SIG-M5 treated with dmso at 0.1 percent for 504 hours (cell line): ENCODE measurements around the gene PPP1R2.
"Not testable (repeated sequence)": the region's sequence is repeated elsewhere in the genome, so short reads cannot be mapped to it uniquely, and the experiment has no call there.

ENCODE experiments used
- DNase-seq: peaks from one replicate; lab custom pipeline; 2025; ENCODE audit not compliant: unreplicated experiment; lab: John Stamatoyannopoulos, UW

The PPP1R2 gene

GRCh38 chr3:195540027-195540426, 3.1 kb downstream of the PPP1R2 start:
- no peak for DNase-seq

- no peak for DNase-seq
Measured at GRCh38 chr3:195539479-195539878, 3.6 kb downstream of the PPP1R2 start.

GRCh38 chr3:195537995-195538394, 5.1 kb downstream of the PPP1R2 start:
- no peak for DNase-seq

GRCh38 chr3:195535293-195535692, 7.8 kb downstream of the PPP1R2 start:
- DNase-seq: no peak

GRCh38 chr3:195532834-195533233, 10.3 kb downstream of the PPP1R2 start:
- DNase-seq: no peak

- no peak for DNase-seq
Measured at GRCh38 chr3:195532345-195532744, 10.8 kb downstream of the PPP1R2 start.

GRCh38 chr3:195531683-195532082, 11.4 kb downstream of the PPP1R2 start:
- DNase-seq: no peak

- no peak for DNase-seq
Measured at GRCh38 chr3:195526492-195526891, 16.6 kb downstream of the PPP1R2 start.

- DNase-seq: no peak
Measured at GRCh38 chr3:195524171-195524896, 18.8 kb downstream of the PPP1R2 start.

- peak; percentile 38 for DNase-seq
Measured at GRCh38 chr3:195522254-195523023, 20.7 kb downstream of the PPP1R2 start.

- DNase-seq: no peak
Measured at GRCh38 chr3:195517030-195517429, 26.1 kb downstream of the PPP1R2 start.

- not testable (repeated sequence) for DNase-seq
Measured at GRCh38 chr3:195514610-195515235, 28.4 kb downstream of the PPP1R2 start.

GRCh38 chr3:195512798-195513345, 30.3 kb downstream of the PPP1R2 start:
- DNase-seq: no peak

- no peak for DNase-seq
Measured at GRCh38 chr3:195511136-195511535, 32.0 kb downstream of the PPP1R2 start.

GRCh38 chr3:195508185-195508584, 34.9 kb downstream of the PPP1R2 start:
- DNase-seq: peak; percentile 31

GRCh38 chr3:195475614-195476013, 67.5 kb downstream of the PPP1R2 start:
- no peak for DNase-seq

- DNase-seq: not testable (repeated sequence)
Measured at GRCh38 chr3:195475116-195475515, 68.0 kb downstream of the PPP1R2 start.

- no peak for DNase-seq
Measured at GRCh38 chr3:195468841-195469240, 74.3 kb downstream of the PPP1R2 start.

- no peak for DNase-seq
Measured at GRCh38 chr3:195468391-195468776, 74.7 kb downstream of the PPP1R2 start.

GRCh38 chr3:195467641-195468390, 75.3 kb downstream of the PPP1R2 start:
- no peak for DNase-seq

- DNase-seq: no peak
Measured at GRCh38 chr3:195466251-195466650, 76.9 kb downstream of the PPP1R2 start.
